ENCODE data around the gene SLC38A10.

The SLC38A10 gene

DNA sequence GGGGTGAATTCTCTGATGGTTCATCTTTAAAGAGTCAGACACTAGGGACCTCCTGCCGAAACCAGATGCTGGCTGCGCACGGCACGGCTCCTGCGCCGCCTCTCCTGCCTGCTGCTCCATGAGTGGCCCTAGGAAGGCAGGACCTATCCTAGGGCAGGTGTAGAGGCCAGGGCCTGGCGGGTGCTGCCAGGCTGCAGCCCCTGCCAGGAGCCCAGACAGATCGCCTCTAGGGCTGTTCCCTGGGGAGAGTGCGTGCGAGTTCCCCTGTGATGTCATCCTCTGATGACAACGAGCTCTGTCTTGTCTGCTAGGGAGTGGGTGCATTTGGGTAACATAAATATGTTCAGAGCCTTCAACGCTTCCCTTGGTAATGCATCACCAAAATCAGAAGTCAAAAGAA lies 23.9 kb downstream of the SLC38A10 start:
- Histone ChIP-seq H4K20me1 (peaks cover 13% of the 10 kb centered on the region; the same call in 1 of the 2 replicates), H3K36me3 (peaks cover 85% of the 10 kb centered on the region), H3K4me1 (peaks cover 39% of the 10 kb centered on the region), H3K4me2 (no peak overlapping the region), H3K27ac (no peak overlapping the region), H3K9ac (no peak overlapping the region), H3K27me3 (no peaks in the 10 kb centered on the region), H3K9me3 (no peaks in the 10 kb centered on the region), H3K4me3 (no peak overlapping the region)
- TF ChIP-seq Cebpa-rat (IDR thresholded peaks at IDR 0.05) = no peak

DNA sequence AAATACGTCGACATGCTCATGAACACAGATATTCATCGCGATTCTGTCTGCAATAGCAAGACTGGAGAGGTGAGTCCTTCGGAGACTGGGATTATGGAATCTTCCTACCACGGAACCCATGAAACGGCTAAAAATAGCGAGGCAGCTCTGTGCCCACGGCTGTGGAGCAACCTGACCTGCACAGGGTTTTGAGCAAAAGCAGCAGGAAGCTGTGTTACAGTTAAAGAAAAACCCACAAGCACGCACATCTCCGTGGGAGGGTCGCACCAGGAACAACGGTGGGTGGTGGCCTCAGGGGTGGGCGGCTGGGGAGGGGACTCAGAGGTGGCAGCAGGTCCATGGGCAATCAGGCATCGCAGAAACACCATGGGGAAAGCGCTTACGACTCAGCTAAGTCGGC lies 24.8 kb downstream of the SLC38A10 start:
- H3K9ac ChIP-seq = no peak overlapping the region
- H3K4me2 ChIP-seq = no peak overlapping the region
- no peak overlapping the region for H3K27ac ChIP-seq

DNA sequence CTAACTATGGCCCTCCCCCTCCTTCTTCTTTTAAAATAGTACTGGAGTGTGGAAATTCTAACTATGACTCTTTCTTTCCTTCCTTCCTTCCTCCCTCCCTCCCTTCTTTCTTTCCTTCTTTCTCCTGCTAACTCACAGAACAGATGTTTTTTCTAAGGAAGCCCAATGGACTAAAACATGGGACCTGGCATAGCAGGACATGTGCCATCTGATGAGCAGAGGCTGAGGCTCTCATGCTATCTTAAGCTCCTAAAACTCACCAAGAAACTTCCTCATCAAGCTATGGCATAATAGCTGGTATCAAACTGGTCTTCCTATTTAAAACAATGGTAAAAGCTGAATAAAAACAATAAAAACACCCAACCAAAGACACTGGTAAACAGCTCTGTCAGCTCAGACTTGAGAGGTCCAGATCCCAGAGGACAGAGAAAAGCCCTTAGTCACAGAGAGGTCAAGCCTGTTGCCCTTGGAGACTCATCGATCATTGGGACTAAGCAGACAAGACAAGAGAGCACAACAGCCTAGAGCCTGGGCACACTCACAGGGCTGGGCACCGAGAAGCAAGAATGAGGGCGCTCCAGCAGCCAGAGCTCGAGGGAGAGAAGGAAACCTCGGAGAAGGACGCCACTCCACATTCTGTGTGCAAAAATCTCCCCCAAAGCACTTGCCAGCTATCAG lies 27.6 kb downstream of the SLC38A10 start:
- no peak overlapping the region for H3K27ac ChIP-seq

More for the DNA sequence above, 24.8 kb downstream of the SLC38A10 start:
- peaks cover 46% of the 10 kb centered on the region for H3K4me1 ChIP-seq
- no peak overlapping the region for H3K4me3 ChIP-seq
- H4K20me1 ChIP-seq = peaks cover 21% of the 10 kb centered on the region
- no peaks in the 10 kb centered on the region for H3K27me3 ChIP-seq
- H3K9me3 ChIP-seq = no peaks in the 10 kb centered on the region
- TF ChIP-seq Cebpa-rat (IDR thresholded peaks at IDR 0.05) = no peak
- peaks cover 86% of the 10 kb centered on the region for H3K36me3 ChIP-seq

DNA sequence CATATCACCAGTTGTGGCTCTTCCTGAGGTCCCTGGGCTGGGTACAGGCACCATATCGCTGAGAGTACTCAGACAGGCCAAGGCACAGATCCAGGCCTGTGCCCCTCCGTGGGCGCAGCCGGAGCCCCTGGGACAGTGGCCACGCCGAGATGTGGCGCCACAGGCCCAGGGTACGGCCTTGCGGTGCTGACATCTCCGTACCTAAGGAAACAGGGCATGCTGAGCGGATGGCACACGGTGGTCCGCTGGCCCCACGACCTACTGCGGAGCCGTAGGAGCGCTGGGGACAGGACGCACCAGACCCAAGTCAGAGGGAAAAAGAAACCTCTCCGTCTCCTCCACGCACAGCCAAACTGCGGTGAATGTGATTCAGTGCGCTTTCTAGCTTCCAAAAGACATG lies 29.5 kb downstream of the SLC38A10 start:
- Histone ChIP-seq H3K9me3 (no peaks in the 10 kb centered on the region), H3K9ac (no peak overlapping the region), H3K27ac (no peak overlapping the region), H3K4me1 (peaks cover 45% of the 10 kb centered on the region), H3K4me3 (no peak overlapping the region), H3K4me2 (no peak overlapping the region), H4K20me1 (peaks cover 64% of the 10 kb centered on the region), H3K27me3 (no peaks in the 10 kb centered on the region), H3K36me3 (peaks cover 86% of the 10 kb centered on the region)
- no peak for TF ChIP-seq Cebpa-rat (IDR thresholded peaks at IDR 0.05)

More for the DNA sequence above, 27.6 kb downstream of the SLC38A10 start:
- Histone ChIP-seq H3K9me3 (no peaks in the 10 kb centered on the region), H3K4me1 (peaks cover 38% of the 10 kb centered on the region), H4K20me1 (peaks cover 44% of the 10 kb centered on the region), H3K9ac (no peak overlapping the region; the same call in 1 of the 2 replicates), H3K27me3 (no peaks in the 10 kb centered on the region), H3K4me2 (peak overlapping the region; percentile 24), H3K36me3 (peaks cover 86% of the 10 kb centered on the region), H3K4me3 (no peak overlapping the region)
- no peak for TF ChIP-seq Cebpa-rat (IDR thresholded peaks at IDR 0.05)

DNA sequence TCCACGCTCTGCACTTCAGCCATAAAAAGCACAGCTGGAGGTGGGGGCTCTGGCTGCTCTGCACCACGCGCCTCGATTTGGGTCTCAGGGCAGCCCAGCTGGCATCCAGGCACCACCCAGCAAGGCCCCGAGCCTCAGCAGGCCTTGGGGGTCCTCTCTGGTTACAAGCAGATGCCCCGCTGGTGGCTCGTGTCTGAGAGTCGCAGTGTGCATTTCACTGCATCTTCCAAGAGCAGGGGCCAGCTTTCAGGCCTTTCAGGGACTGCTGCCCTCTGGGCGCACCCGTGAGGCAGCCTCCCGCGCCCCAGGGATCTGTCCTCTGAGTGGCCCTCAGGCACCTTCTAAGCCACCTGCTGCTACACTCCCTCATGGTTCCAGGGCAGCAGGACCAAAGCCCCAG lies 30.5 kb downstream of the SLC38A10 start:
- peaks cover 53% of the 10 kb centered on the region for H3K4me1 ChIP-seq
- TF ChIP-seq Cebpa-rat (IDR thresholded peaks at IDR 0.05) = no peak
- peaks cover 84% of the 10 kb centered on the region for H3K36me3 ChIP-seq
- no peak overlapping the region for H3K4me2 ChIP-seq
- no peaks in the 10 kb centered on the region for H3K27me3 ChIP-seq
- no peak overlapping the region for H3K9ac ChIP-seq
- H4K20me1 ChIP-seq = peaks cover 73% of the 10 kb centered on the region
- no peak overlapping the region for H3K4me3 ChIP-seq
- H3K9me3 ChIP-seq = no peaks in the 10 kb centered on the region
- H3K27ac ChIP-seq = no peak overlapping the region

DNA sequence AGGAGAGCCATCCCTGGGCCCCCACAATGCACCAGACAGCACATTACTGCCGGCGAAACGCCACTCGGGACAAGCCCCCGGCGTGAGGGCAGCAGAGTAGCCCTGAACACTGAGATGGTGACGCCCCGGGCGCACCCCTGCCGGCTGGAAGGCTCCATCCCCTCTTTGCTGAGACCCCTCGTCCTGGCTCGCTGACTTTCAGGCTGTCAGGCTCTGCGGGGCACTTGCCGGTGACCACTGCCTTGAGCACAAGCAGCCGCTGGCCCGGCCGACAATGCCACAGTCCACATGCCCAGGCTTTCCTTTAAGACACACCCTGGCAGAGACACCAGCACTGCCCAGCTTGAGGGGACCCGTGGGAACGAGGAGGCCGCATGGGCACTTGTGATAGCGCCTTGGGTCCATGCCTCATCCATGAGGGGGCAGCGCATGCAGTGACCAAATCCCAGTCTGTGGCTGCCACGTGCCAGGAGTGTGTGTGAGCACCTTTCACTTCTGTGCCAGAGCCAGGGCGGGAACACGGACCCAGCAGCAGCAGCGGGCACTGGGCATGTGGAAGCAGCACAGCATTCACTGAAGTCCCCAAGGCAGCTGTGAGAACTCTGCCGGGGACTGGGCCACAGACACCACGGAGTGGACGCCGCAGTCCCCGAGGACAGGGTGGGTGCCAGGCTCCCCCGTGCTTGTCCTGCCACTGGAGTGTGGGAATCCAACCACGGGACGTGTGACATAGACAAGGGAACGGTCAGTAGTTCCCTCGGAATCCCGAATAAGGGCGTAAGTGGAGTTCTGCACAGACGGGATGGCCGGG lies 31.5 kb downstream of the SLC38A10 start:
- Histone ChIP-seq H3K4me3 (no peak overlapping the region), H3K27ac (no peak overlapping the region), H3K27me3 (no peaks in the 10 kb centered on the region), H4K20me1 (peaks cover 84% of the 10 kb centered on the region), H3K4me2 (no peak overlapping the region), H3K9ac (no peak overlapping the region), H3K9me3 (no peaks in the 10 kb centered on the region), H3K4me1 (peaks cover 64% of the 10 kb centered on the region), H3K36me3 (peaks cover 87% of the 10 kb centered on the region)
- no peak for TF ChIP-seq Cebpa-rat (IDR thresholded peaks at IDR 0.05)

DNA sequence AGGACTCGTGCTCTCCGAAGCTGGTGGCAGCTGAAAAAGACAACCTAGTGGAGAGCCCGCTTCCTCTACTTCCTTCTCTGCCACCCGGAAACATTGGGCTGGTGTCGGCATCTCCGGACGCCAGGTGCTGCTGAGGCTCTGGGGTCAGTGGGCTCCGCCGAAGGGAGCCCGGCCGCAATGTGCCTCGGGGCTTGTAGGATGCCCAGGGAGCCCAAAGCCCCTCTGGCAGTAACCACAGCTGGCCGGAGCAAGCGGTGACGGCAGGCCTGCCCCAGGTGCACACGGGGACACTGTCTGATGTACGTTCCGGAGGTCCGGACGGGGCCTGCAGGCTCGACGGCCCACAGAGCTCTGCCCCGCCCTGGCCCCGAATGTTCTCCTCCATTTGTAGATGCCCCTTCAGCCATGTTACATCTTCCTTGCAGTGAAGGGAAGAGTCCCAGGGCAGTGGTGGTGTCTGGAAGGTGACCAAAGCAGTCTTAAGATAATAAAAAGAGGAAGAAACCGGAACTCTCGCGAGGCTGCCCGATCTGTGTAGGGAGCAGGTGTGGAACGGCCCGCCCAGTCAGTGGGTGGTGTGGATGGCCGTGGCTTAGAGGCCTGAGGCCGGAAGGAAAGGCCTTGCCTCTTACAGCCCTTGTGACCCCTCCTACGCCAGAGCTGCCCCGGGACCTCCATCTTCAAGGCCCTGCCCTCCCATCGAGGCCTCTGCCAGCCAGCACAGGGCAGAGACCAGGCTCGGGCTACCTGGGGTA lies 33.3 kb downstream of the SLC38A10 start:
- Histone ChIP-seq H3K4me2 (peak overlapping the region; percentile 80), H3K9me3 (no peaks in the 10 kb centered on the region), H3K4me1 (peaks cover 70% of the 10 kb centered on the region), H3K4me3 (no peak overlapping the region), H3K9ac (0 out of 2 replicates have a peak overlapping the region, but pooled peaks have one; percentile 26), H3K27me3 (no peaks in the 10 kb centered on the region), H3K27ac (no peak overlapping the region), H4K20me1 (peaks cover 92% of the 10 kb centered on the region), H3K36me3 (peaks cover 86% of the 10 kb centered on the region)
- no peak for TF ChIP-seq Cebpa-rat (IDR thresholded peaks at IDR 0.05)

DNA sequence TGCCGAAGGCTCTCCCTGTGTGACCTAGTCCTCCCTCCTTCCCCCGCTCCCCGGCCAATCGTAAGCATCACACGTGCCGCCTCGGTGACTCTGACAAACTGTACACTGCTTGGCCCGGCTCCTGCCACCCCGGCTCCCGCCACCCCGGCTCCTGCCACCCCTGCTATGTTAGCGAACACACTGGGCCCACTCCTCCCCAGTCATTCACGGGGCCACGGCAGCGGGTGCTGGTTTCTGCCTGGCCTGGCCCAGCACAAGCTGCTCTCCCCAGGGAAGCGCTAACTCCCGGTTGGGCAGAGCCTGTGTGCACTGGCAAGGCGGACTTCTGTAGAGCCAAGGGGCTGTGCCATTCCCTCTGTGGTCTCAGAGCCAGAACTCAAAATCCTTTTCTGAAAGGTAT lies 34.0 kb downstream of the SLC38A10 start:
- H3K4me3 ChIP-seq = no peak overlapping the region
- H3K27me3 ChIP-seq = no peaks in the 10 kb centered on the region
- H3K4me1 ChIP-seq = peaks cover 74% of the 10 kb centered on the region
- H3K4me2 ChIP-seq = peak overlapping the region; percentile 80
- no peak for TF ChIP-seq Cebpa-rat (IDR thresholded peaks at IDR 0.05)
- H4K20me1 ChIP-seq = peaks cover 95% of the 10 kb centered on the region
- 0 out of 2 replicates have a peak overlapping the region, but pooled peaks have one; percentile 15 for H3K27ac ChIP-seq
- peaks cover 85% of the 10 kb centered on the region for H3K36me3 ChIP-seq
- H3K9me3 ChIP-seq = no peaks in the 10 kb centered on the region
- H3K9ac ChIP-seq = no peak overlapping the region

DNA sequence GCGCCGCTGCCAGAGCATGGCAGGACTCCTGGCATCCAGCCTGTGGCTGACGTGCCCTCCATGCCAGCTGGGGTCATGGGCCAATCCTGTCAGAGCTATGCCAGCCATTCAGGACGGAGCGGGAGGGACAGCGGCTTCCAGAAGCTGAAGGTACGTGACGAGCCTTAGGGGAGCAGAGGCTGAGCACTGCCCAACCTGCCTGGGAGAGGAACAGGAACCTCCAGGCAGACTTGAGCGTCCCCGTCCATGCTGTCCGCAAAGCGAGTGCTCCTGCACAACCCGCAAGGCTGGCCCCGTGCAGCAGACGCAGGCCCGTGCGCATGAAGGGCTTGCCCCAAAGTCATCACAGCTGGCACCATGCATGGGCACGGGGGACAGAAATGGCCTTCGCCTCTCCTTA lies 34.5 kb downstream of the SLC38A10 start:
- Histone ChIP-seq H3K4me2 (peak overlapping the region; percentile 80), H3K27ac (peak overlapping the region; percentile 15; the same call in 1 of the 2 replicates), H3K9ac (no peak overlapping the region), H3K4me1 (peaks cover 76% of the 10 kb centered on the region), H4K20me1 (peaks cover 95% of the 10 kb centered on the region), H3K4me3 (no peak overlapping the region), H3K36me3 (peaks cover 81% of the 10 kb centered on the region), H3K27me3 (no peaks in the 10 kb centered on the region), H3K9me3 (no peaks in the 10 kb centered on the region)
- no peak for TF ChIP-seq Cebpa-rat (IDR thresholded peaks at IDR 0.05)
